HG03442 (cell line): ENCODE data around the gene ULK3.

ENCODE experiments used
- ATAC-seq: cut with Tn5 transposase; IDR thresholded peaks from one replicate; pipeline ENCODE4 v1.9.1; 2021; ENCODE audit warnings: mild to moderate bottlenecking, moderate library complexity; ENCODE audit not compliant: unreplicated experiment

ULK3 gene

DNA sequence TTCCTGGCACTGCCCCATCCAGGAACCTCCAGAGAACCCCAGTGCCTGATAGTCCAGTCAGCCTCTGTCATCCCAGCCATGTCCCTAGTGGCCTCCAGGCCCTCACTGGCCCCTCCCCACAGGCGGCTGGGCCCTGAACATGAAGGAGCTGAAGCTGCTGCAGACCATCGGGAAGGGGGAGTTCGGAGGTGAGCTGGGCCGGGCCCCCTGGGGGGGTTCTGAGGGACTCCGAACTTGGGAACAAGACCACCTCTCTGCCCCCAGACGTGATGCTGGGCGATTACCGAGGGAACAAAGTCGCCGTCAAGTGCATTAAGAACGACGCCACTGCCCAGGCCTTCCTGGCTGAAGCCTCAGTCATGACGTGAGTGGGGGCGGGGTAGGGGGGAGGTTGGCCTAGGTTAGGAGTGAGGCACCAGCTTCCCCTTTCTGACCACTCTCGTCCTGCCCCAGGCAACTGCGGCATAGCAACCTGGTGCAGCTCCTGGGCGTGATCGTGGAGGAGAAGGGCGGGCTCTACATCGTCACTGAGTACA, 42.3 kb downstream of the ULK3 start:
- ATAC-seq: no peak

DNA sequence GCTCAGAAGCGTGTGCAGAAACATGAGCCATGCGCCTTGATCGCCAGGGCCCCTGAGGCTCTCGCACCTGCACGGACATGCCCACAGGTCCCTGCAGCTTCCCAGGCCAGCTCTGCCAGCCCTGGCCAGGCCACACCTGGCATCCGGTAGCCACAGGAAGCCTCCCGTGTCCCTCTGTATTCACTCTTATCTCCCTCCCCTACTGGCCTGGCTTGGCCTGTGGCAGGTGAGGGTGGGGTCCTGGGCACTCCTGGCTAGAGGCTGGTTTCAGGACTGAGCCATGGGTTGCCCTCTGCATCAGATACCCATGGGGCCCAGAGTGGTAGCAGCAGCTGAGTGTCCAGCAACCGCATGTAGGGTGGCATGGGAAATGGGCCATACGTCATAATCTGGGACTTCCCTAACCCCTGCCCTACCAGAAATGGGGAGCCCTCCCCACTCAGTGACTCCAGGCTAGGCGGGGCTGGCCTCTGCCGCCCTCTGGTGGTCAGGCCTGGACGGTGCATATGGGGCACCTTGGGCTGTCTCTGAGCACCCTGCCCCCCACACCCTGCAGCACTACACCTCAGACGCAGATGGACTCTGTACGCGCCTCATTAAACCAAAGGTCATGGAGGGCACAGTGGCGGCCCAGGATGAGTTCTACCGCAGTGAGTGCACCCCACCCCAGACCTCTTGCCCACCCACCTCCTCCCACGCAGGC, 42.9 kb downstream of the ULK3 start:
- peak; percentile 70 for ATAC-seq

DNA sequence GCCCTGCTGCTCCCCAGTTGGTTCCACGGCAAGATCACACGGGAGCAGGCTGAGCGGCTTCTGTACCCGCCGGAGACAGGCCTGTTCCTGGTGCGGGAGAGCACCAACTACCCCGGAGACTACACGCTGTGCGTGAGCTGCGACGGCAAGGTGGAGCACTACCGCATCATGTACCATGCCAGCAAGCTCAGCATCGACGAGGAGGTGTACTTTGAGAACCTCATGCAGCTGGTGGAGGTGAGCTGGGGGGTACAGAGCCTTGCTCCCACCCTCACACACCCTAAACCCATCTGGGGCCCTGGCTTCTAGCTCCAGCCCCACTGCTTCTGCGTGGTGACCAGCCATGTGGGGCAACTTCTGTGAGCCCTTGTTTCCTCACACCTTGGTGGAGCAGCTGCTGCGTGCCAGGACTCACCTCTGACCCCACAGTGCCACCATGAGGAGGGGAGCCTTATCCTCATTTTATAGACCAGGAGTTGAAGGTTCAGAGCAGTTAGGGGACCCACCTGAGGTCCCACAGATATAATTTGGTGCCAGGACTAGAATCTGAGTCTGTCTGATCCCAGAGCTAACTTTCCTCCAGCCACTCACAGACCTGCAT, 43.6 kb downstream of the ULK3 start:
- no peak for ATAC-seq

DNA sequence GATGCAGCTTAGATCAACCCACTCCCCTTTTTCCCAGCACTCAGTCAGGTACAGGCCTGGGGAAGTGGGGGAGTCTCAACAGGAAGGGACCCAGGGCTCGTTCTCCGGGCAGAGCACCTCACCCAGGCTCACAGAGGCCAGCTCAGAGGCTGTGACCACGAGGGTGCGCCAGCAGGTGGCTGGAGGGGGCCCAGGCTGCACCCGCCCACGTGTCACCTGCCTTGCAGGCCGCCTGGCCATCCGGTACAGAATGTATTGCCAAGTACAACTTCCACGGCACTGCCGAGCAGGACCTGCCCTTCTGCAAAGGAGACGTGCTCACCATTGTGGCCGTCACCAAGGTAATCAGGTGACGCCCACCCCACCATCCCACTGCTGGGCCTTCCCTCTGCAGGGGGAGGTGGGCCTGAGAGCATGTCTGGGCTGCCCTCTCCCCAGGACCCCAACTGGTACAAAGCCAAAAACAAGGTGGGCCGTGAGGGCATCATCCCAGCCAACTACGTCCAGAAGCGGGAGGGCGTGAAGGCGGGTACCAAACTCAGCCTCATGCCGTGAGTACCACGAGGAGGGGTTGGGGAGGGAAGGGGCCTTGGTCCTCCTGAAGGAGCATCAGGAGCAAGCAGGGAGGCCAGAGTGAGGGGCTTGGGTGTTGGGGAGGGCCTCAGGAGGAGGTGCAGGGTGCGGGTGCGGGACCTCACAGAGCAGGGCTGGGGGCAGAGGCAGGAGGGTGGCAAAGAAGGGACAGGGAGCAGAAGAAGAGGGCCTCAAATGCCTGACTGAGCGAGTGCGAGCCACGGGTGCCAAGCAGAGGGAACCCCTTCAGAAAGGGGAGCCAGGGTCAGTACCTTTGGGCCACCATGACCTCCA, 44.3 kb downstream of the ULK3 start:
- ATAC-seq: no peak

DNA sequence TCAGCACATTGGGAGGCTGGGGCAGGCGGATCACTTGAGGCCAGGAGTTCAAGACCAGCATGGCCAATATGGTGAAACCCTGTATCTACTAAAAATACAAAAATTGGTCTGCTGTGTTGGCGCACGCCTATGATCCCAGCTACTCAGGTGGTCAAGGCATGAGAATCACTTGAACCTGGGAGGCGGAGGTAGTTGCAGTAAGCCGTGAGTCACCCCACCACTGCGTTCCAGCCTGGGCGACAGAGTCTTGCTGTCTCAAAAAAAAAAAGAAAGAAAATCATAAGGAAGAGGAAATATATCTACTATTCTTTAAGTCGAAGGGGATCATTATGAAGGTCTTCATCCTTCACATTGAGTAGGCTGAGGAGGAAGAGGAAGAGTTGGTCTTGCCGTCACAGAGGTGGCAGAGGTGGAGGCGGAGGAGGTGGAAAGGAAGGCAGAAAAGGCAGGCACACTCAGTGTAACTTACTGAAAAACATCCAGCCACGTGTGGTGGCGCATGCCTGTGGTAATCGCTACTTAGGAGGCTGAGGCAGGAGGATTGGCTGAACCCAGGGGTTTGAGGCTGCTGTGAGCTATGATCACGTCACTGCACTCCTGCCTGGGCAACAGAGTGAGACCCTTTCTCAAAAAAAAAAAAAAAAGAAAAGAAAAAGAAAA, 46.9 kb downstream of the ULK3 start:
- no peak for ATAC-seq

DNA sequence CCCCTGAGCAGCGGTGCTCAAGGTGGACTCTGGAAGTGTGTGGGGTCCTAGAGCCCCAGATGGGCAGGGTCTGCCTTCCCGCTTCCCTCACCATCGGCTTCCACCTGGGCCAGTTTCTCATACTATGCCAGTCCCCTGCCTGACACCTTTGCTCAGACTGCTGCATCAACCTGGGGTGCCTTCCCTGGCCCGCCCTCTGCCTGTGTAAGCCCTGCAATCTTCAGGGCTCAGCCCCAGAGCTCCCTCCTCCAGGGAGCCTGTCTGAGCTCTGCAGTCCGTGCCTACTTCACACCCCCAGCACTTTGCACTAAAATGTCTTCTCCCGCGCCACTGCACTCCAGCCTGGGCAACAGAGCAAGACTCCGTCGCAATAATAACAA, 48.0 kb downstream of the ULK3 start:
- no peak for ATAC-seq

DNA sequence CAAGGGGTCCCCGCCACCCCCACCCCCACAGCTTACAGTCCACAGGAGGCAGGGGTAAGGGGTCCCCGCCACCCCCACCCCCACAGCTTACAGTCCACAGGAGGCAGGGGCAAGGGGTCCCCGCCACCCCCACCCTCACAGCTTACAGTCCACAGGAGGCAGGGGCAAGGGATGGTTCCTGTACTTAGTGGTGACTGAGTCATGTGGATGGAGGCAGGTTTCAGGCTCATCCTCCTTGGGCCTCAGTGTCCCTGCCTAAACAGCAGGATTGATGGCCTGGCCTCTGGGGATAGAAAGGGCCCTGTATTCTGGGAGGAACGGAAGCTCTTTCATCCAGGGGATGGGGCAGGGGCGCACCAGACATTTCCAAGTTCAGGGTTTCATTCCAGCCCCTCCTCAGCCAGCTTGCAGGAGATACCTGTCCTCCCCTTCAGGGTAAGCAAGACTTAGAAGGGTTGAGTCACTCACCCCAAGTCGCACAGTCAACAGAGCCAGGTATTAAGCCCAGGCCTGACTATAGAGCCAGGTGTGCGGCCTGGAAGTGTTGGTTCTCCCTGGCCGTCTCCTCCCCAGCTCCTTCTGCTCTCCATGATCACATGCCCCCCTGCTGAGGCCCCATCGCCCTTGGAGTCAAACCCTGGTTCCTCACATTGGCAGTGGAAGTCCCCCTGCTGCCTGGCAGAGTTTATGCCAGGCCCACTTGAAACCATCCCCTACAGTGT, 48.5 kb downstream of the ULK3 start:
- no peak for ATAC-seq

DNA sequence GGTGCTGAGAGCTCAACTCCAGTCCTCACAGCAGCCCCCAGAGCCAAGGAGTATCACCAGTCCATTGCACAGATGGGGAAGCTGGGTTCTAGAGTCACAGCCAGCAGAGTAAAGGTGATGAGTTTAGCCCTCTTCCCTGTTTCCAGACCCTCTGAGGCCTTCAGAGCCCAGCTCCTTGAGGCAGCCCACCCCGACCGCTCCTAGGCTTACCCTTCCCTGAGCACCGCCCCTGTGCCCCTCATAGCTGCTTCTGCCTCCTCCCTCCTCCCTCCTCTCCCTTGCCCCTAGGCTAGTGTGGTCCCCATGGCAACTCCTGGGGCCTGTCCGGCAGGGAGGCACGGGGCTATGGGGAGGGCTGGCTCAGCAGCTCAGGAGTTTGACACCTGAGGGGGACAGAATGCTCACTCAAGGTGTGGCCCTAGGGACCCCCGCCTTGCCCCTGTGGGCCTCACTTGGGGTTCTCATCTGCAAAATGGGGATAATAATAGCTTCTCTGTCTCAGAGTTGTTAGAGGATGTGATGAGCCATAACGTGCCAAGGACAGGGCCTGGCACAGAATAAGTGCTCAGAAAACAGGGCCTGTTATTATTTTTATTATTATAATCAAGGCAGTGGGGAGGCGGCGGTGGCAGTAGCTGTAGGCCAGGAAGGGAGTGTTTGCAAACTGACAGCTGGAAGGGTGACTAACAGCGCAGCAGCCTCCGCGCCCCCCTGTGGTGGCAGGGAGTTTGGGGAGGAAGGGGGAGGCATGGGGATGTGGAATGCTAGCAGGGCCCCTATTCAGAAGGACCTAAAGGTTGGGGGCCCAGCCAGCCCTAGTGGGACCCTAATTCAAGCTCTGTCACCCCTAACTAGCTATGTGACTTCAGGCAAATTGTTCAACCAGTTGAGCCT, 49.6 kb downstream of the ULK3 start:
- ATAC-seq: no peak

DNA sequence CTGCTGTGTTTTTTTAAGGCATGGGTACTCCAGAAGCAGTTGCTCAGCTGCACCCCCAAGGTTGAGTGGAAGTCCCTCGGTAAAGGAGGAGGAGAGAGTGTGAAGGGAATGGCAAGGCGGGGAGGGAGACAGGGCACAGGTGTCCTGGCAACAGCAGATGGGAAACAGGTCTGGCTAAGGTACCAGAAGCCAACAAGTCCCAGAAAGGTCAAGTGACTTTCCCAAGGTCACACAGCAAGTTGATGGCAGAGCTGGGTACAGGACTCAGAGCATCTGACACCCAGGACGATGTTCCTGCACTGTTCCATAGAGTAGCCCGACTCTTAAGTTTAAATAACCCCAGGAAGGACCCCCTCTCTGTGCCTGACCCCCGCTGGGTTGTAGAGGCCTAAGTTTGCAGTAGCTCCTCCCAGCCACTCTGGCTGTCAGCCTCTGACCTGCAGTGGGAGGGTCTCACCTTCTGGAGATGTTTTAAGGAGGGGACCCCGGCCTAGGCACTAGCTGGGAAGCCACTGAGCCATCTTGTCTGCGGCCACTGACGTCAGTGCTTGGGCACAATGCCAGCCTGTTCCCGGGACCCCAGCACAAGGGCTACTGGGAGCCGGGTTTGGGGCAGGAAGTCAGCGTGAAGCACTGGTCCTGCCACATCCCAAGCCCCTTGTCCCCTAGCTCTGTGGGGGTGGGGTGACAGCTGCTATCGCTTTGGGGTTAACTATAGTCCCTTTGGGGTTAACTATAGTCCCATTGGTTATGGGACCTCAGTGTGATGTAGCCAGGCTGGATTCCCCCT, 50.5 kb downstream of the ULK3 start:
- ATAC-seq: no peak

DNA sequence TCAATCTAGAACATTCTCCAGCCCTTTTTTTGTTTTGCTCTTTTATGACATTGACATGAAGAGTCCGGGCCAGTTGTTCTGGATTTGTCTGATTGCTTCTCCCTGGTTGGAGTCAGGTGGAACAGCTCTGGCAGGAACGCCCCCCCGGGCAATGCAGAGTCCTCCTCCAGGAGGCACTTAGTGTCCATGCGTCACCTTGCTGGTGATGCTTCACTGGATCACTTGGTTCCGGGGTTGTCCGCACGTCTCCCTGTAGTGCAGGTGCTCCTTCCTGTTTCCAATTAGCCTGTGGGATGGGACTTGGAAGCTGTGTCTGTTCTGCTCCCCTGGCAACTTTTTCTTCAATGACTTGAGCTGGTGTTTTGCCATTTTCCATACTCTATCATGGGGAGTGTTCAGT, 51.3 kb downstream of the ULK3 start:
- no peak for ATAC-seq

DNA sequence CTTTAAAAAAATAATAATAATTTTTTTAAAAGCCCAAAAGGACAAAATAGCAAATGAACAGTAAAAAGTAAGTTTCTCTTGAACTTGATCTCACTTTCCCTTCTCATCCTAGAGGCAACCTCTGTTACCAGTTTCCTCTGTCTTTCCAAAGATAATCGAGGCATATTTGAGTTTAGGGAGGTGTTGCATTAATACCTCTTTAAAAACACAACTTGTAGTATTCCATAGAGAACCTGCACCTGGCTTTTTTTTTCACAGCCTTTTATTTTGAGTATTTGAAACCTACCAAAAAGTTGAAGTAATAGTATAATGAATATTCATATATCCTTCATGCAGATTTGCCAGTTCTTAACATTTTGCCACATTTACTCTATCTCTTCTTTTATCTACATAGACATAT, 51.9 kb downstream of the ULK3 start:
- ATAC-seq: no peak

DNA sequence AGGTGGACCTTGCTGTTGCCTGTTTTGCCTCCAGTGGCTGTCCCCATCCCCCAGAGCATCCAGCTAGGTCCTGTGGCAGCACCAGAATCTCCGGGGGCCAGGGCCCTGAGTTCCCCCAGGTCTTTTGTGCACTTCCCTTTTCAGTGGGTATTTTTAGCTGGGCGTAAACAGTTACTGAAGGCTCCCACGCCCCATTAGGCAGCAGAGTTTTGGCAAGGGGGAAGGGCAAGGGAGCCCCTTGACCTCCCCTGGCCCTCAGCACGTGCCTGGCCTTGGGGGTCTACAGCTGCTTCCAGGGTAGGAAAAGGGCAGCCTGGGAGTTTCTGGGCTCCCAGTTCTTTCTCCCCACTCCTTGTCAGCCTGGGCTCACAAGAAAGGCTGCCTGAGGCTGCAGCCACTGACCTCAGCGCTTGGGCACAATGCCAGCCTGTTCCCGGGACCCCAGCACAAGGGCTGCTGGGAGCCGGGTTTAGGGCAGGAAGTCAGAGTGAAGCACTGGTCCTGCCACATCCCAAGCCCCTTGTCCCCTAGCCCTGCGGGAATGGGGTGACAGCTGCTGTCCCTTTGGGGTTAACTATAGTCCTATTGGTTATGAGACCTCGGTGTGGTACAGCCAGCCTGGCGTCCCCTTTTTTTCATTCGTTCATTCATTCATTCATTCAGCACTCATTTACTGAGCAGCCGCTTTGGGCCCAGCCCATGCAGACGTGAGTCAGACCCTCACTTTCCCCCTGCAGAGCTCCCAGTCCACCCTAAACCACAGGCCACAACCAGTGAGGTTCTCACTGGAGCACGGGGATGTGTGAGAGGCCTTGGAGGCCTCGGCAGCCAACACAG, 52.7 kb downstream of the ULK3 start:
- ATAC-seq: no peak

DNA sequence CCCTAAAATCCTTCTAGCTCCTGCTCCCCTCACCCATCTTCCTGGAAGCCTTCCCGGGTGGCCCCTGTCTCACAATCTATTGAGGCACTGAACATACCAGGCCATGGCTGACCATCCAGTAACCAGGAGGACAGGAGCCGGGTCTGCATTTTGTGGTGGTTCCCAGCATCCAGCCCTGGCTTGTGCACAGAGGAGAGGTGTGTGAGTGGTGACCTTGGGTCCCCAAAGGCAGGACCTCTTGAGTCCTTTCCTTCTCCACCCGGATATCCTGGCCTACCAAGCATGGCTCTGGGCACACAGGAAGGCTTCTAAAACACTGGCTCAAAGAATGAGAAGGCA, 53.2 kb downstream of the ULK3 start:
- ATAC-seq: no peak

DNA sequence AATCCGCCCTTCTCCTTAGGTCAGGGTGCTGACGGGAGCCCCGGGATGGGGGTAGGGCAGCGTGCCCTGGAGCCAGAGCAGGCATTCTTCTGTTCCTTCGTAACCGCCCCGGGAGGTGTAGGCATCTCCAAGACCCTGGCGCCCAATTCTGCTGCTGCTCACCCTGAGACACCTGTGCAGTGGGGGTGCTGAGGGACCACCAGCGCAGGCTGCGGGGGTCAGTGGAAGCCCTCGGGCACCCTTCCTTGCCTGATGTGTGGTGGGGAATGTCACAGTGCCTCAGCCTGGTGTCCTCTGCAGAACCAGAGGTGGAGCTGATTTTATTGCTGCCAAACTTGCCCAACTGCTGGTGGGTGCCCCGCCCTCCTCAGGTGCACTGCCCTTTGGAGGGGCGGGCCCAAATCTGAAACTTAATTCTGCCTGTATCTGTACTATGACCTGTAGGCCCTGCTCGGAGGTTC, 53.8 kb downstream of the ULK3 start:
- no peak for ATAC-seq

DNA sequence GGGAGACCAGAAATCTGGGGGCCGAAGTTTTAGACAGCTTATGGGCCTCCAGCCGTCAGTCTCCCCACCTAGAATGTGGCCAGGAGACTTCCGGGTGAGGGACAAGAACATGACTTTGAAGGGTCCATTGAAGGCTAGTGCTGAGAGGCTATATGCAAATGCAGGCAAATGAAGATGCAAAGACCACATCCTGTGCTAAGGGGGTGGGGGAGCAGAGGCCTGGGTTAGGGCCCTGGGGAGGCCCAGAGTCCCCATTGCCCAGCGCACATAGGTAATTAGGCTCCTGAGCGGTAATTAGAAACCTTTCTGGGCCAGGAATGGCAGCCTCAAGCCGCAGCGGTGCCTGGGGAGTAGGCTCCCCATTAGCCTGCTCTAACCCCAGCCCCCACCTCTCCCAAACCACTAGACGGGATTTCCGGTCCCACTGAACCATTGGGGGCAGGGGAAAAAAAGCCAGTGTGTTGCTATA, 54.2 kb downstream of the ULK3 start:
- ATAC-seq: no peak

DNA sequence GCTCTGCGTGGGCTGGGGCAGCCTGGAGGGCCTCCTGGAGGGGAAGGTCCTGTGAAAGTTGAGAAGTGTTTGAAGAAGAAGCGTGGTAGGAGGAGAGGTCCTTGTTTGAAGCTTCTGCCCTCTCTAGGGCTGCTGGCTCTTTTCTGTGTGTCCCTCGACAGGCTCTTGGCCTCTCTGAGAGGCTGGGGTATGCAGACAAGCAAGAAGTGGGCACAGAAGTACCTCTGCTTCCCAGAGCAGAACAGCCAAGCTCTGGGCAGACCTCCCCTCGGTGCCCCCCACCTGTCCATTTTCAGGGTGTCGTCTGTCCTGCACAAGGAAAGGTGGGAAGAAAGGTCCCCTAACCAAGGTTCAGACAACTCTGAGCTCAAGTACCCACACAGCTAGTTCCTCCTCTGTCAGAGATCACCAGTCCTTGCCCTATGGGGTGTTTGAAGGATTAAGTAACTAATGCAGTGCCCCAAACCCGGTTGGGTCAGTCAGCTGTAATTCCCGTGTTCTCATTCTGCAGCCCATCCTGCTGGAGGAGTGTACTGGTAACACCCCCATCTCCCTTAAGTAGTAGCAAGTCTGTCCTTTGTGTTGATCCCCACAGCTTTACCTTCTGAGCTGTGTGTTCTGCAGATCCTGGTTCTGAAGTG, 54.8 kb downstream of the ULK3 start:
- no peak for ATAC-seq
